Activated T-helper 17 cell treated with anti-CD3 and anti-CD28 coated beads, Interleukin-2, amount 50 U/mL, for 72 hours (primary cell): ENCODE results near the gene RXRA. TPM values are rescaled to one million over a fixed set of nuclear protein-coding genes. Genes with fewer than 3 reads are reported as not detected.
A peak's percentile ranks its signal among the peaks of the same experiment; 100 is the strongest.
"Not testable (repeated sequence)": the region's sequence is repeated elsewhere in the genome, so short reads cannot be mapped to it uniquely, and the experiment has no call there.

Experiments
- ATAC-seq: fragments of 150-1000 bp; cut with Tn5 transposase; replicated peaks from 2 replicates; pipeline ENCODE4 v1.10.0; 2021; ENCODE audit warnings: mild to moderate bottlenecking, moderate library complexity
- H3K27ac Mint-ChIP-seq: one replicate; pipeline ENCODE4 v1.8.0; 2022; ENCODE audit warnings: mixed read lengths
- H3K27me3 Mint-ChIP-seq: one replicate; pipeline ENCODE4 v1.8.0; 2022; ENCODE audit warnings: mixed read lengths
- H3K36me3 Mint-ChIP-seq: one replicate; pipeline ENCODE4 v1.8.0; 2022; ENCODE audit warnings: low read depth, mild to moderate bottlenecking, mixed read lengths
- H3K4me1 Mint-ChIP-seq: one replicate; pipeline ENCODE4 v1.8.0; 2022; ENCODE audit warnings: mixed read lengths
- H3K4me3 Mint-ChIP-seq: one replicate; pipeline ENCODE4 v1.8.0; 2022; ENCODE audit warnings: mild to moderate bottlenecking, mixed read lengths
- H3K9me3 Mint-ChIP-seq: one replicate; pipeline ENCODE4 v1.8.0; 2022; ENCODE audit warnings: mixed read lengths
- total RNA-seq, 2 donors: library from RNA; stranded (reverse); gene quantifications; one replicate each; pipeline ENCODE4 v1.2.3, GENCODE V29; 2022

The RXRA gene
- total RNA-seq, 2 donors from 2014 or later: 4.2 to 41.6 TPM

GRCh38 chr9:134298000-134298399, 28.3 kb upstream of the RXRA start:
- no peak overlapping the region for H3K4me3 Mint-ChIP-seq
- no peaks in the 10 kb centered on the region for H3K36me3 Mint-ChIP-seq
- H3K9me3 Mint-ChIP-seq: no peaks in the 10 kb centered on the region
- H3K4me1 Mint-ChIP-seq: no peaks in the 10 kb centered on the region
- H3K27ac Mint-ChIP-seq: no peak overlapping the region
- ATAC-seq: no peak
- peaks cover 5% of the 10 kb centered on the region for H3K27me3 Mint-ChIP-seq

- Mint-ChIP-seq H3K9me3 (no peaks in the 10 kb centered on the region), H3K4me1 (no peaks in the 10 kb centered on the region), H3K36me3 (no peaks in the 10 kb centered on the region), H3K27ac (no peak overlapping the region), H3K4me3 (no peak overlapping the region), H3K27me3 (peaks cover 5% of the 10 kb centered on the region)
- ATAC-seq: no peak
Measured at GRCh38 chr9:134299068-134299467, 27.2 kb upstream of the RXRA start.

DNA sequence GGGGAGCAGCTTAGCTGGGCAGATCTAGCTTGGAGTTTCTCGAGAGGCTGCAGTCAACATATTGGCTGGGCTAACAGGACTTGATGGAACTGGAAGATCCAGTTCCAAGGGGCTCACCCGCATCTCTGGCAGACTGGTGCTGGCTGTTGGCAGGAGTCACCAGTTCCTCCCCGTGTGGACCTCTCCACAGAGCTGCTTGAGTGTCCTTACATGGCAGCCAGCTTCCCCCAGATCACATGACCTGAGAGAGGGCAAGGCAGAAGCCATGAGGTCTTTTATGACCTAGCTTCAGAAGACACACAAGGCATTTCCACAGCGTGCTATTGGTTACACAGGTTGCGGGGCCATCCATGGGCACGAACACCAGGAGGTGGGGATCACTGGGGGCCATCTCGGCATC, 26.4 kb upstream of the RXRA start:
- Mint-ChIP-seq H3K4me1 (no peaks in the 10 kb centered on the region), H3K27me3 (peaks cover 5% of the 10 kb centered on the region), H3K4me3 (no peak overlapping the region), H3K9me3 (no peaks in the 10 kb centered on the region), H3K36me3 (no peaks in the 10 kb centered on the region), H3K27ac (no peak overlapping the region)
- ATAC-seq: no peak

GRCh38 chr9:134301387-134302129, 24.7 kb upstream of the RXRA start:
- H3K9me3 Mint-ChIP-seq: no peaks in the 10 kb centered on the region
- no peaks in the 10 kb centered on the region for H3K27me3 Mint-ChIP-seq
- no peaks in the 10 kb centered on the region for H3K36me3 Mint-ChIP-seq
- no peaks in the 10 kb centered on the region for H3K4me1 Mint-ChIP-seq
- no peak overlapping the region for H3K4me3 Mint-ChIP-seq
- peak; percentile 100 for ATAC-seq
- H3K27ac Mint-ChIP-seq: no peak overlapping the region

- Mint-ChIP-seq H3K27ac (no peak overlapping the region), H3K4me3 (no peak overlapping the region)
- no peak for ATAC-seq
Measured at GRCh38 chr9:134302130-134302817, 24.0 kb upstream of the RXRA start.

DNA sequence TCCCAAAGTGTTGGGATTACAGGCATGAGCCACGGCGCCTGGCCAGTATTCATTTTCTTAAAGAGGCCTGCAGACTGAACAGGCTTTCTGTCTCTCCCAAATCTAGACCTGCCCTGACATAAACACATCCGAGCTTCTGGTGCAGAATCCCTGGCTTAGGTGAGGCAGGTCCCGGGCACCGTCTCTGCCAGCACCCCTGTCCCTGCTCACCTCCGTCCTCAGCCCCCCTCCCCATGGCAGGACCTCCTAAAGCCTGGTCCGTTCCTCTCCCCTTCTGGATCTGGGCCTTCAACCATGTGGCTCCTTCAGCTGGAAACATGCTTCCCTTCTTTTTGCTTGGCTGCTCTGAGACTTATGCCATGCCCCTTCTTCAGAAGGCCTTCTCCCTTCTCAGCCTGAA, 22.7 kb upstream of the RXRA start:
- no peaks in the 10 kb centered on the region for H3K27me3 Mint-ChIP-seq
- H3K27ac Mint-ChIP-seq: no peak overlapping the region
- H3K9me3 Mint-ChIP-seq: no peaks in the 10 kb centered on the region
- no peak for ATAC-seq
- no peak overlapping the region for H3K4me3 Mint-ChIP-seq
- H3K36me3 Mint-ChIP-seq: no peaks in the 10 kb centered on the region
- no peaks in the 10 kb centered on the region for H3K4me1 Mint-ChIP-seq

More at GRCh38 chr9:134302130-134302817, 24.0 kb upstream of the RXRA start:
- no peaks in the 10 kb centered on the region for H3K27me3 Mint-ChIP-seq
- H3K36me3 Mint-ChIP-seq: no peaks in the 10 kb centered on the region
- no peaks in the 10 kb centered on the region for H3K9me3 Mint-ChIP-seq
- no peaks in the 10 kb centered on the region for H3K4me1 Mint-ChIP-seq

DNA sequence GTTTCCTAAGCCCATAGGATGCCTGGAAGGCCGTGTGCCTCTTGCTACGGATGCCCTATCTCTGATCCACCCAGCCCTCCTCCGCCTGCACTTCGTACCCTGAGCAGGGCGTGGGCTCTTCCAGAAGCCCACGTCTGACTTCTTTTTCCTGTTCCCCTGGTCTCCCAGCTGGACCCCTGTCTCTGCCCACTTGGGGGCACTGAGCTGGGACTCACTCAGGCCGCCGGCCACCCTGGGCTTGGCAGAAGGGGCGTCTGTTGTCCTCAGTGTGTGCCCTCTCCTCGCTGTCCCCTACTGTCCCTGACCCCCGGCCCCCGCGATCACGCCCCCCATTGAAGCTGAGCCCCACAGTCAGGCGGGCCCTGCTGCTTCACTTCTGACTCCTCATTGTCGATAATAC, 22.0 kb upstream of the RXRA start:
- no peak overlapping the region for H3K27ac Mint-ChIP-seq
- no peaks in the 10 kb centered on the region for H3K36me3 Mint-ChIP-seq
- H3K9me3 Mint-ChIP-seq: no peaks in the 10 kb centered on the region
- no peaks in the 10 kb centered on the region for H3K27me3 Mint-ChIP-seq
- no peak overlapping the region for H3K4me3 Mint-ChIP-seq
- H3K4me1 Mint-ChIP-seq: no peaks in the 10 kb centered on the region
- no peak for ATAC-seq

DNA sequence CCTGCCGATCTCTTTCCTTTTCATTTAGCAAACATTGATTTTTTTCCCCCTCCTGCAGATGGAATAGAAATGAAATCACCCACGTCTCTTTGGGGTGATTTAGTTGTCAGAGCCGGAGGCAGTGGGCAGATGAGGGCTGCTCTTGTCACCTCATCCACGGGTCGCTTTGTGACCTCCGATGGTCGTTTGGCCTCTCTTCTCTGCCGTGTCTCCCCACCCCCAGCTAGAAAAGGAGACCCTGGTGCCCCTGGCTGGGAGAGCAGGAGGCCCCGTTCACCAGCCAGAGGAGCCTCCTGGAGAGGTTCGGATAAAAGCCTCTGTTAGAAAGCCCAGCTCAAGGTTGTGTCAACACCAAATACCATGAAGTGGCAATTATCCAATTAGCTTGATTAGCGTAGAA, 21.6 kb upstream of the RXRA start:
- Mint-ChIP-seq H3K27me3 (no peaks in the 10 kb centered on the region), H3K36me3 (no peaks in the 10 kb centered on the region), H3K9me3 (no peaks in the 10 kb centered on the region), H3K4me1 (no peaks in the 10 kb centered on the region), H3K4me3 (no peak overlapping the region), H3K27ac (no peak overlapping the region)
- ATAC-seq: no peak

DNA sequence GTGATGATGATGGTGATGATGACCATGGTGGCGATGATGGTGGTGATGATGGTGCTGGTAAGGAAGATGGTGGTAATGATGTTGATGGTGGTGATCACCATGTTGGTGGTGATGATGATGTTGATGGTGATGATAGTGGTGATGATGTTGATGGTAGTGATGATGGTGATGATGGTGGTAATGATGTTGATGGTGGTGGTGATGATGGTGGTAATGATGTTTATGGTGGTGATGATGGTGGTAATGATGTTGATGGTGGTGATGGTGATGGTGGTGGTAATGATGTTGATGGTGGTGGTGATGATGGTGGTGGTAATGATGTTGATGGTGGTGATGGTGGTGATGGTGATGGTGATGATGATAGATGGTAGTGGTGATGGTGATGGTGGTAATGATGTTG, 20.7 kb upstream of the RXRA start:
- Mint-ChIP-seq H3K27ac (no peak overlapping the region), H3K36me3 (no peaks in the 10 kb centered on the region), H3K4me3 (no peak overlapping the region), H3K27me3 (no peaks in the 10 kb centered on the region), H3K9me3 (no peaks in the 10 kb centered on the region), H3K4me1 (no peaks in the 10 kb centered on the region)
- no peak for ATAC-seq

DNA sequence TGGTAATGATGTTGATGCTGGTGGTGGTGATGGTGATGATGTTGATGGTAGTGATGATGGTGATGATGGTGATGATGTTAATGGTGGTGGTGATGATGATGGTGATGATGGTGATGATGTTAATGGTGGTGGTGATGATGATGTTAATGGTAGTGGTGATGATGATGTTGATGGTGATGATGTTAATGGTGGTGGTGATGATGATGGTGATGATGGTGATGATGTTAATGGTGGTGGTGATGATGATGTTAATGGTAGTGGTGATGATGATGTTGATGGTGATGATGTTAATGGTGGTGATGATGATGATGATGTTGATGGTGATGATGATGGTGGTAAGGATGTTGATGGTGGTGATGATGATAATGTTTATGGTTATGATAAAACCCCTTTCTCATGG, 20.2 kb upstream of the RXRA start:
- not testable (repeated sequence) for H3K36me3 Mint-ChIP-seq, H3K4me3 Mint-ChIP-seq, H3K27ac Mint-ChIP-seq, H3K27me3 Mint-ChIP-seq, ATAC-seq, H3K9me3 Mint-ChIP-seq, H3K4me1 Mint-ChIP-seq

DNA sequence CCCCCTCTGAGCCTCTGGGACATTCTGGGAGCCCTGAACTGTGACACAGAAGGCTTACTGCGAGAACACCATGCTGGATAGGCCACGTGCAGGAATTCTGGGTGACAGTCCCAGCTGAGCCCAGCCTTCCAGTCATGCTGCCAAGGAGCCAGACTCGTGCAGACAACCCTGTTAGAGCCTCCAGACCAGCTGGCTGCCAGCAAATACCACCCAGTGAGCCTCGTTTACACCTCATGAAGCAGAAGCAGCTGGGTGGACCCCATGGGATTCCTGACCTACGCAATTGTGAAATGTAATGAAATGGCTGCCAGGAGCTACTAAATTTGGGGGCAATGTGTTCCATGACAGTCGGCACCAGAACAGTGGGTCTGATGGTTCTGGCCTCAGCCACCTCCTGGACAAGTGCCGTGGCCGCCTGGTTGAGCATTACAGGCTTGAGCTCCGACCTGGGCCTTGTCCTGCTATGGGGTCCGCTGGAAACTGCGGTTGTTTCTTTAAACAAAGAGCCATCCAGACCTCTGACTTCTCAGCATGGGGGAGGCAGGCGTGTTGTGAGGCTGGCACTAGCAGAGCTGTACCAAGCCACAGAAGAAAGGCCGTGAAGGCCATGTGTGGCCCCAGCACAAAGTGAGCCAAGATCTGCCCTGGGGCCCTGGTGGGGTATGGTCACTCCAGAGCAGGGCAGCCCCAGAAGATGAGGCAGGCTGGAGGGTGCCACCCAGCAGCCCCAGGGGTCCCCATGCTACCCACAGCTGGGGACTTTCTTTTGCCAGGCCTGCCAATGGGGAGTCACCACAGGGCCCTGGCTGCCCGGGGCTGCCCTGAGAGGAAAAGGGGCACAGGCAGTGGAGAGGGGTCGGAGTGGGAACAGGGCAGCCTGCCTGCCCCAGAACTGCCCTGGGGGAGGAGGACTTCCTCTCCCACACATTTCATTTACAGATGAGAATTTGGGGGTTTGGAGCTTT, 19.3 kb upstream of the RXRA start:
- H3K9me3 Mint-ChIP-seq: no peaks in the 10 kb centered on the region
- peaks cover 3% of the 10 kb centered on the region for H3K27me3 Mint-ChIP-seq
- no peaks in the 10 kb centered on the region for H3K36me3 Mint-ChIP-seq
- no peak for ATAC-seq
- H3K27ac Mint-ChIP-seq: no peak overlapping the region
- H3K4me1 Mint-ChIP-seq: no peaks in the 10 kb centered on the region
- no peak overlapping the region for H3K4me3 Mint-ChIP-seq

GRCh38 chr9:134307674-134308638, 18.3 kb upstream of the RXRA start:
- Mint-ChIP-seq H3K36me3 (no peaks in the 10 kb centered on the region), H3K27ac (no peak overlapping the region), H3K27me3 (peaks cover 3% of the 10 kb centered on the region), H3K9me3 (no peaks in the 10 kb centered on the region), H3K4me3 (no peak overlapping the region), H3K4me1 (no peaks in the 10 kb centered on the region)
- no peak for ATAC-seq

DNA sequence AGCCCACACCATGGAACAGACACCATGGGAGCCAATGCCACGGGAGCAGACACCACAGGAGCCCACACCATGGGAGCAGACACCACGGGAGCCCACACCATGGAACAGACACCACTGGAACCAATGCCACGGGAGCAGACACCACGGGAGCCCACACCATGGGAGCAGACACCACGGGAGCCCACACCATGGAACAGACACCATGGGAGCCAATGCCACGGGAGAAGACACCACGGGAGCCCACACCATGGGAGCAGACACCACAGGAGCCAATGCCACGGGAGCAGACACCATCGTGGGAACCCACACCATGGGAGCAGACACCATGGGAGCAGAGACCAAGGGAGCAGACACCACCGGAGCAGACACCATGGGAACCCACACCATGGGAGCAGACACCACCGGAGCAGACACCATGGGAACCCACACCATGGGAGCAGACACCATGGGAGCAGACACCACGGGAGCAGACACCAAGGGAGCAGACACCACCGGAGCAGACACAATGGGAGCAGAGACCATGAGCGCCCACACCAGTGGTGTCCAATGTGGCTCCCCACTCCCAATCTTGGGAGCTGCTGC, 17.5 kb upstream of the RXRA start:
- H3K27ac Mint-ChIP-seq, H3K4me3 Mint-ChIP-seq, ATAC-seq, H3K36me3 Mint-ChIP-seq, H3K27me3 Mint-ChIP-seq, H3K4me1 Mint-ChIP-seq, H3K9me3 Mint-ChIP-seq: not testable (repeated sequence)
